ENCODE results near the gene ERC2. TPM values are rescaled to one million over a fixed set of nuclear protein-coding genes. Genes with fewer than 3 reads are reported as not detected.

Gene ERC2
- polyA plus RNA-seq, 1 experiment: 0.07 TPM

- DNase-seq (ENCODE audit: low read depth, low spot score): no peak
- Histone ChIP-seq H3K4me3 (ENCODE audit: low read depth, low read length) (no peak overlapping the region), H3K27ac (ENCODE audit: low read depth, low read length) (no peak overlapping the region), H3K27me3 (ENCODE audit: control insufficient read depth, insufficient read depth, low read length) (no peaks in the 10 kb centered on the region), H3K9me3 (ENCODE audit: control insufficient read depth, insufficient read depth, low read length) (peaks cover 2% of the 10 kb centered on the region; the same call in 1 of the 2 replicates)
- ChIA-PET CTCF (interaction anchor here (0.6 kb wide), 1 partner anchor 308 kb away, joined by 3 read pairs; no protein-coding TSS in a partner anchor), POLR2A (no interaction called here)
- TF ChIP-seq CTCF (IDR thresholded peaks at IDR 0.05; ENCODE audit: low read depth, low read length): no peak
Observed at GRCh38 chr3:55884491-55885285, 583.6 kb downstream of the ERC2 start.

- Histone ChIP-seq H3K4me3 (ENCODE audit: low read depth, low read length) (no peak overlapping the region), H3K27me3 (ENCODE audit: control insufficient read depth, insufficient read depth, low read length) (no peaks in the 10 kb centered on the region), H3K9me3 (ENCODE audit: control insufficient read depth, insufficient read depth, low read length) (peaks cover 2% of the 10 kb centered on the region; the same call in 1 of the 2 replicates), H3K27ac (ENCODE audit: low read depth, low read length) (no peak overlapping the region)
- TF ChIP-seq CTCF (IDR thresholded peaks at IDR 0.05; ENCODE audit: low read depth, low read length): no peak
- no peak for DNase-seq (ENCODE audit: low read depth, low spot score)
- ChIA-PET POLR2A (no interaction called here), CTCF (interaction anchor here (0.6 kb wide), 1 partner anchor 307 kb away, joined by 3 read pairs; no protein-coding TSS in a partner anchor)
Observed at GRCh38 chr3:55884066-55884465, 584.2 kb downstream of the ERC2 start.

GRCh38 chr3:55882006-55882405, 586.3 kb downstream of the ERC2 start:
- Histone ChIP-seq H3K27ac (ENCODE audit: low read depth, low read length) (no peak overlapping the region), H3K4me3 (ENCODE audit: low read depth, low read length) (no peak overlapping the region), H3K9me3 (ENCODE audit: control insufficient read depth, insufficient read depth, low read length) (no peaks in the 10 kb centered on the region), H3K27me3 (ENCODE audit: control insufficient read depth, insufficient read depth, low read length) (no peaks in the 10 kb centered on the region)
- CTCF ChIA-PET: no interaction called here
- no peak for DNase-seq (ENCODE audit: low read depth, low spot score)
- no peak for TF ChIP-seq CTCF (IDR thresholded peaks at IDR 0.05; ENCODE audit: low read depth, low read length)
- POLR2A ChIA-PET: no interaction called here

GRCh38 chr3:55880357-55880756, 587.9 kb downstream of the ERC2 start:
- Histone ChIP-seq H3K9me3 (ENCODE audit: control insufficient read depth, insufficient read depth, low read length) (no peaks in the 10 kb centered on the region), H3K27me3 (ENCODE audit: control insufficient read depth, insufficient read depth, low read length) (no peaks in the 10 kb centered on the region), H3K4me3 (ENCODE audit: low read depth, low read length) (no peak overlapping the region), H3K27ac (ENCODE audit: low read depth, low read length) (no peak overlapping the region)
- POLR2A ChIA-PET: interaction anchor here (1.0 kb wide), 1 partner anchor 393 kb away, joined by 3 read pairs; the partner anchor contains the start of gene WNT5A
- CTCF ChIA-PET: interaction anchor here (0.8 to 1.0 kb wide), 2 partner anchors 133 to 371 kb away, joined by 3 to 5 read pairs; no protein-coding TSS in a partner anchor
- TF ChIP-seq CTCF (IDR thresholded peaks at IDR 0.05; ENCODE audit: low read depth, low read length): no peak
- DNase-seq (ENCODE audit: low read depth, low spot score): no peak

- H3K27me3 ChIP-seq (ENCODE audit: control insufficient read depth, insufficient read depth, low read length): no peaks in the 10 kb centered on the region
- H3K4me3 ChIP-seq (ENCODE audit: low read depth, low read length): no peak overlapping the region
- DNase-seq (ENCODE audit: low read depth, low spot score): peak; percentile 6
- H3K9me3 ChIP-seq (ENCODE audit: control insufficient read depth, insufficient read depth, low read length): no peaks in the 10 kb centered on the region
- ChIA-PET CTCF (interaction anchor here (0.8 to 1.0 kb wide), 2 partner anchors 132 to 372 kb away, joined by 3 to 5 read pairs; no protein-coding TSS in a partner anchor), POLR2A (interaction anchor here (1.0 kb wide), 1 partner anchor 393 kb away, joined by 3 read pairs; the partner anchor contains the start of gene WNT5A)
- TF ChIP-seq CTCF (IDR thresholded peaks at IDR 0.05; ENCODE audit: low read depth, low read length): 0 out of 2 replicates have a peak, but pooled peaks have one; percentile 3
- no peak overlapping the region for H3K27ac ChIP-seq (ENCODE audit: low read depth, low read length)
Observed at GRCh38 chr3:55879901-55880331, 588.4 kb downstream of the ERC2 start.
